K562 treated with DMSO at 1 percent for 24 hours (cell line): ENCODE data around the gene SIL1. TPM values are rescaled to one million over a fixed set of nuclear protein-coding genes. Genes with fewer than 3 reads are reported as not detected.

ENCODE experiments used
- total RNA-seq: library from RNA; unstranded; fragments of 300-600 nt; gene quantifications from 2 replicates; pipeline ENCODE4 v1.2.3, GENCODE V29; 2022; ENCODE audit warnings: low read depth; ENCODE audit not compliant: insufficient read depth

SIL1 gene
- total RNA-seq, result 48.5 and 52.6 TPM in 2 replicates

DNA sequence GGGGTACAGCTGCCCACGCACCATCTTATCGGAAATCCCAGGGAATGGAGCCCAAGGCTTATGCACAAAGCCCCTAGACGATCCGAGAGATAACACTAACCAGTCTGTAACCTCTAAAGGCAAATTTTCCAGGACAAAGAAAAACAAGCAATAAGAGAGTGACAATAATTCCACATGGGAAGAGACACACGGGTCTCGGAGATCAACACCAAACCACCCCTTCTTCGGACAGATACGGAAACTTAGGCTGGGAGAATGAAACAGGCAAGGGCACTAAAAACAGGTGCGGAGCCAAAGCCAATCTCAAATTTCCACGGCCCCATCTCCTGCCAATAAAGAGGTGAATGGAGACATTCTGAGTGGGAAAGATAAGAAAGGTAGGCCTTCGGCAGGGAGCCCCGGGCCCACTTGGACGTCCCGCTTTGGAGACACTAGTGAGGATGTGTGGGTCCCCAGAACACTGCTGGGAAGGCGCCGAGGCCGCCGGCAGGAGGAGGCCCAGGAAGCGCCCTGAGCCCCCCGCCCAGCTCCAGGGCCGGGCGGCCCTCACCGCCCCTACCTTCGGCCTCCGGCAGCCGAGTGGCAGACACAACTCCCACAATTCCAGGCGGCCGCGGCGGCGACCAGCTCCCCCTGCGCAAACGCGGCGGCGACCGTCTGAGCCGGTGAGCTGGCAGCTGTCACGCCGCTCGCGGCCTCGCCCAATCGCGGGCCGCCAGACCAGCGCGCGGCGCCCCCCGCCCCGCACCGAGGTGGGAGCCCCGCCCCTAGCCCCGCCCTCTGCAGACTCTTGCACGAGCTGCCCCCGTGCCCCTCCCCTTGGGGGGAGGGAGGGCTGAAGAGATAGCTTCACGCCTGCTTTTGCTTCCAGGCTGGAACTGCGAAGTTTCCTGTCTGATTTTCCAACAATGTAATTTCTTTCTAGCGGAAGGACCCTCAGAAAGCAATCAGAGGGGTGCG lies at the start of gene SIL1:
Gene SIL1, minus strand, starts transcription at position 659 of the 960 bp plus-strand sequence. CDS start 70,525 bp downstream, outside the sequence.

Other genes starting within 250 kb of the SIL1 start
- 90.5 and 99.3 TPM in 2 replicates for gene MATR3, start 95.4 kb upstream of the SIL1 start, total RNA-seq
- 92.0 and 105 TPM in 2 replicates for gene PAIP2, start 143.5 kb upstream of the SIL1 start, total RNA-seq
- gene SLC23A1, start 184.9 kb upstream of the SIL1 start, total RNA-seq, result 0.29 and 0.45 TPM in 2 replicates
- gene MZB1, start 191.5 kb upstream of the SIL1 start, total RNA-seq, result 0.35 TPM in 1 of 2 replicates, not detected in the other
- gene PROB1, start 196.7 kb upstream of the SIL1 start, total RNA-seq, result 3.4 and 3.5 TPM in 2 replicates
- gene SPATA24, start 205.7 kb upstream of the SIL1 start, total RNA-seq, result 5.0 and 7.1 TPM in 2 replicates
- gene DNAJC18, start 241.2 kb upstream of the SIL1 start, total RNA-seq, result 3.1 and 4.6 TPM in 2 replicates